Choroid plexus epithelial cell (primary cell): ENCODE results near the gene PEX26.

Source experiments
- DNase-seq: peaks from one replicate; pipeline ENCODE4 v3.0.0-alpha.2; 2010; ENCODE audit warnings: low read depth
- H3K4me3 ChIP-seq: 2 replicates; pipeline ENCODE4 v1.5.1; 2011; ENCODE audit warnings: low read depth, mild to moderate bottlenecking, control low read depth, low read length, moderate library complexity
- TF ChIP-seq, protein P1 (sequence below): conservative IDR thresholded peaks from 2 replicates; pipeline ENCODE4 v1.5.1; 2011; ENCODE audit warnings: low read depth, mild to moderate bottlenecking, control low read depth, inconsistent platforms, low read length, moderate library complexity

The PEX26 gene

DNA sequence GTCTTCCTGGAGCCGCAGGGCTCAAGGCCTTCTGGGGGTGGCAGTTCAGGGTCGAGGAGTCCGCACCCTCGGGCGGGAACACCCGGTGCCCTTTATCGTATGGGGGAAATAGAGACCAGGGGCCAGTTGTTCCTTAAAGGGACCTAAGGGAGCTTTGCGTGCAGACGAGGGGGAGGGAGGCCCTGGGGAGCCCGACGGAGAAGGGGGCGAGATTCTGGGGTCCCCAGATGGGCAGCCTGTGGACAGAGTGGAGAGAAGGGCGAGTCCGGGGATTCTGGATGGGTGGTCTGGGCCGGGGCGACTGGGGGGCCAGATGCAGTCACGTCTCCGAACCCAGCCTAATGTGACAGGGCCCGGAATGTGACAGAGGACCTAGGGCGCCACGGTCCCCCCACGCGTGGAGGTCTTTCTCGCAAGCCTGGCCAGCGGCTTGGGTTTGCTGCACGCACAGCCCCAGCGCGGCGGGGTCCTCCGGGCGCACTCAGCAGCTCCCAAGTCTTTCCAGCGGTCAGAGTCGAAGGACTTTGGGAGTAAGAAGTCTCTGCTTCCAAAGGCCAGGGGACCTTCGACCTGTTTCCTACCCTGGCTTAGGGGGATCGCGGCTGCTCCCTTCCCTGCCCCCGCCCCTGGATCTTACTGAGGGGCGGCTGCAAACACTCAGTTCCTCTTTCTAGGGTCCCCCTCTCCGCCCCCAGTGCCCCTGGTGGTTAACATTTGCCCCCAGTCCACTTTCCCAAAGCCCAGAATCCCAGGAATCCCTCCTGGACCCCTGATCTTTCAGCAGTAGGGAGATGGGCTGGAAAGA, 33.4 kb downstream of the PEX26 start:
- H3K4me3 ChIP-seq: peak overlapping the region; percentile 44
- no peak for DNase-seq
- TF ChIP-seq, protein P1, sequence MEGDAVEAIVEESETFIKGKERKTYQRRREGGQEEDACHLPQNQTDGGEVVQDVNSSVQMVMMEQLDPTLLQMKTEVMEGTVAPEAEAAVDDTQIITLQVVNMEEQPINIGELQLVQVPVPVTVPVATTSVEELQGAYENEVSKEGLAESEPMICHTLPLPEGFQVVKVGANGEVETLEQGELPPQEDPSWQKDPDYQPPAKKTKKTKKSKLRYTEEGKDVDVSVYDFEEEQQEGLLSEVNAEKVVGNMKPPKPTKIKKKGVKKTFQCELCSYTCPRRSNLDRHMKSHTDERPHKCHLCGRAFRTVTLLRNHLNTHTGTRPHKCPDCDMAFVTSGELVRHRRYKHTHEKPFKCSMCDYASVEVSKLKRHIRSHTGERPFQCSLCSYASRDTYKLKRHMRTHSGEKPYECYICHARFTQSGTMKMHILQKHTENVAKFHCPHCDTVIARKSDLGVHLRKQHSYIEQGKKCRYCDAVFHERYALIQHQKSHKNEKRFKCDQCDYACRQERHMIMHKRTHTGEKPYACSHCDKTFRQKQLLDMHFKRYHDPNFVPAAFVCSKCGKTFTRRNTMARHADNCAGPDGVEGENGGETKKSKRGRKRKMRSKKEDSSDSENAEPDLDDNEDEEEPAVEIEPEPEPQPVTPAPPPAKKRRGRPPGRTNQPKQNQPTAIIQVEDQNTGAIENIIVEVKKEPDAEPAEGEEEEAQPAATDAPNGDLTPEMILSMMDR: no peak

DNA sequence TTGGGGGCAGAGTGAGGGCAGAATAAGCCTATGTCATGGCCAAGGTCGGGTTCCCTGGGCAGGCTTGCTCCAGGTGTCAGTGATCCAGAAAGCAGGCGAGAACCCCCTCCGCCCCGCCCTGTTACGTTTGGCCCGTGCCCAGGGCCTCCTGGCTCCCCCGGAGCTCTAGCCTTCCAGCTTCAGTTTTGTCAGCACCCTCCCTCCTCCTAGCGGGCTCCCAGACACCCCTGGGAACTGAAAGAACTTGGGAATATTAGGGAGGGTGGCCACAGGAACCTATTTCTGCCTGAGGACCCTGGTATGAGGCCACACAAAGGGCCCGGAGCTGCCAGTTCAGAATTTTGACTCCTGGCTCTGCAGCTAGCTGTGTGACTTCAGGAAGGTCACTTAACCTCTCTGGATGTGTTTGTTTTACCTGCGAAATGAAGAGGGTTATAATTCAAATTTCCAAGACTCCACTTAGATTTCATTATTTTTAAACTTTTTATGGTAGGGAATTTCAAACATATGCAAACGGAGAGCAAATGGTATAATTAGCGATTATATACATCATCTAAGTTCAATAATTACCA, 34.1 kb downstream of the PEX26 start:
- H3K4me3 ChIP-seq: no peak overlapping the region
- TF ChIP-seq, protein P1: no peak
- no peak for DNase-seq

DNA sequence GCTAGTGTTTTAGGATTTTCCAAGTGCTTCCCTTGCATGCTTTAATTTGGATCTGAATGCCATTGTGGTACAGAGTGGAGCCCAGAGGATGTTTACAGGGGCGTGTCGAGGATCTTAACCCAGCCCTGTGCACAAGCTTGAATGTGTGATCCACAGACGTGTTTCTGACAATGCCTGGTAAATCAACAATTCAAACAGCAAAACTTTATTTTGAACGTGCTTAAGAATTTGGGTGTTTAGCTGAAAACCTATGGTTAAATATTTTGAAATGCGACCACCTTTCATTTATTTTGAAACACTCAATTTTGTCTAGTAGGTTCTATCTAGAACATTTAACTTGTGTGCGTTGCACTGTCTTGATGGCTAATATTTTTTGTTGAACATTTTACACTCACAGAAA, 34.6 kb downstream of the PEX26 start:
- no peak overlapping the region for H3K4me3 ChIP-seq
- no peak for DNase-seq
- TF ChIP-seq, protein P1: no peak

DNA sequence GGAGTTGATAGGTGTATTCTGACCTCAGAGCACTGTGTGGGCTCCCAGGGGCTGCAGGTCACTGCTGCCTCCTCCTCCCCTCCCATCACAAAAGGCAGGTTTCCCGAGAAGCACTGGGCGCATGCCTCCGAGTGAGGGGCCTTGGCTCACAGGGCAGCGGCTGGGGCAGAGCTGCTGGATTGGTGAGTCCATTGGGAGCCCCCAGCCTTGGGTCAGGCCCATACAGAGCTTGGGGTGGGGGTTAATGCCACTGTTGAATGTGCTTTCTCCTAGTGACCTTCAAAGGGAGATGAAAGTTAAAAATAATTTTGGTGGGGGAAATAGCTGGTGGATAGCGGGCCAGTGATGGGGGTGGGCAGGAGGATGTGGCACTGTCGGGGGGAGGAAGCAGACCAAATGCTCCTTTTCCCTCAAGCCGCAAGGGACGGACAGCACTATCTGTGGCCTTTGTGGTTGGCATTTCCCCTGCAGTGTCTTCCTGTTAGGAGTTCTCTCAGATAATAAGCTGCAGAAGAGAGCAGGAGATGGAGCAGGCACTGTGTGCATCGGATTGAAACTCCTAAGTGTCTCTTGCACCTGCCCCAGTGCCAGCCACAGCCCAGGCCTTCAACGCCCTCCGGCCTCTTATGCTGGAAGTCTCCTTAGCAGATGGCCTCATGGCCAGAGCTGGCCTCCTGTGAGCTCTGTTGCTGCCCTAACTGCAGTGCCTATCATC, 36.0 kb downstream of the PEX26 start:
- no peak for DNase-seq
- no peak overlapping the region for H3K4me3 ChIP-seq
- TF ChIP-seq, protein P1: no peak

DNA sequence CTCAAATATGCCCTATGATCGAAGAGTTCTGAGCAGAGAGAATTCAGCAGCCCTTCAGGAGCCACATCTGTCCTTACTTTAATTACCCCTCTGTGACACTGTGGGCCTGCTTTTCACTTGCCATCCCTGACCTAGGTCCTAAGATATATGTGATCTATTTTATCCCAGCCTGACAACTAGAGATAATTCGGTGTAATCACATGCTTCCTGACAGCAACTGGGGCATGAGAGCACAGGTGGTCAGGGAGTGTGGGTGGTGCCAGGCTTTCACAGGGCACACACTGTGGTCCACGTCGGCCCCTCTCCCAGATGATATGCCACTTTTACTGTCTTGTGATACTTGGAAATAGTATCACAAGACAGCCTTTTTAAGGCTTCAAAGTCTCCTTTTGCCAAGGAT, 36.7 kb downstream of the PEX26 start:
- H3K4me3 ChIP-seq: no peak overlapping the region
- TF ChIP-seq, protein P1: no peak
- no peak for DNase-seq

DNA sequence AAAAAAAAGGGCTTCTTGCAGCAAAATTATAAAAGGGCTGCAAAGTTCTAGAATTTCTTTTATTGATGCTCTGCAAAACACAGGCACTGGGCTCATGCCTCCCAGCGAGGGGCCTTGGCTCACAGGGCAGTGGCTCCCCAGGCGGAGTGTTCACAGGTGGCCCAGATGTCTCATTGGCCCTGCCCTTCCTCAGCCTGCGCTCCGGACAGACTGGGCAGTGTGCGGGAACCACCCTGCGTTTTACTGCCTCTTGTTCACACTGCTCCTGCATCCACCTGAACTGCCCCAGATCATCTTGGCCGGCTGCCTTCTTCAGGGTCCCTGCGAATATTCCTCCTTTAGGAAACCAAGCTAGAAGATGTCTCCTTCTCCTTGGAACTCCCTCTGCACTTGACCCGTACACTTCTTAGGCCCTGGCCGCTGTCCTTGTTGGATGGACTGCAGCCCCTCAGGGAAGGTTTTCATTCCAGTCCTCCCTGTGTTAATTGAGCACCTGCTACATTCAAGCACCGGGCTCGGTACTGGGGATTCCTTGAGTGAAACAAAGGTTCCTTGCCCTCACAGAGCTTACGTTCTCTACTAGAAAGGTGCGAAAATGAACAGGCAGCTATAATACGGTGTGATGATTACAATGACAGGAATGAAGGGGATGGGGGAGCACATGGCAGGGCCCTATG, 37.3 kb downstream of the PEX26 start:
- no peak for DNase-seq
- TF ChIP-seq, protein P1: no peak
- H3K4me3 ChIP-seq: no peak overlapping the region
